Measurements from ENCODE around the gene NUMA1. TPM values are rescaled to one million over a fixed set of nuclear protein-coding genes. Genes with fewer than 3 reads are reported as not detected.
A peak's percentile ranks its signal among the peaks of the same experiment; 100 is the strongest.

NUMA1 gene
- total and polyA plus RNA-seq, 4 donors: 79.9 to 277 (median 164) TPM

- H3K4me1 ChIP-seq (ENCODE audit: control insufficient read depth in 5 of 5, insufficient read depth in 5 of 5, low read length in 5 of 5): peaks cover 0 to 2% (median 0%) of the 10 kb centered on the region in 5 donors
- peaks cover 23 to 96% (median 90%) of the 10 kb centered on the region in 4 donors for H3K36me3 ChIP-seq (ENCODE audit: control insufficient read depth in 4 of 4, insufficient read depth in 4 of 4, low read length in 4 of 4)
- no peaks in the 10 kb centered on the region for H3K9me3 ChIP-seq (ENCODE audit: control insufficient read depth in 4 of 4, insufficient read depth in 3 of 4, low read length in 3 of 4)
- H3K27ac ChIP-seq (ENCODE audit: low read depth in 1 of 2, low read length in 1 of 2): peak overlapping the region in 1 of 2 donors; percentile 77
- H3K9ac ChIP-seq (ENCODE audit: insufficient read depth in 1 of 2, low read length in 2 of 2): no peak overlapping the region
- no peak for TF ChIP-seq CTCF (IDR thresholded peaks at IDR 0.05; ENCODE audit: control extremely low read depth, extremely low read depth)
- 78 to 85% methylated on average over 37 to 38 of the region's 38 CpGs for WGBS, 2 donors
- no peaks in the 10 kb centered on the region for H3K27me3 ChIP-seq (ENCODE audit: control insufficient read depth in 3 of 3, insufficient read depth in 3 of 3, low read length in 2 of 3)
- no peak for ATAC-seq (ENCODE audit: insufficient read depth, low FRiP score)
- DNase-seq: no peak
- no peak overlapping the region for H3K4me3 ChIP-seq
Observed at GRCh38 chr11:72013765-72014711, 66.3 kb downstream of the NUMA1 start.

DNA sequence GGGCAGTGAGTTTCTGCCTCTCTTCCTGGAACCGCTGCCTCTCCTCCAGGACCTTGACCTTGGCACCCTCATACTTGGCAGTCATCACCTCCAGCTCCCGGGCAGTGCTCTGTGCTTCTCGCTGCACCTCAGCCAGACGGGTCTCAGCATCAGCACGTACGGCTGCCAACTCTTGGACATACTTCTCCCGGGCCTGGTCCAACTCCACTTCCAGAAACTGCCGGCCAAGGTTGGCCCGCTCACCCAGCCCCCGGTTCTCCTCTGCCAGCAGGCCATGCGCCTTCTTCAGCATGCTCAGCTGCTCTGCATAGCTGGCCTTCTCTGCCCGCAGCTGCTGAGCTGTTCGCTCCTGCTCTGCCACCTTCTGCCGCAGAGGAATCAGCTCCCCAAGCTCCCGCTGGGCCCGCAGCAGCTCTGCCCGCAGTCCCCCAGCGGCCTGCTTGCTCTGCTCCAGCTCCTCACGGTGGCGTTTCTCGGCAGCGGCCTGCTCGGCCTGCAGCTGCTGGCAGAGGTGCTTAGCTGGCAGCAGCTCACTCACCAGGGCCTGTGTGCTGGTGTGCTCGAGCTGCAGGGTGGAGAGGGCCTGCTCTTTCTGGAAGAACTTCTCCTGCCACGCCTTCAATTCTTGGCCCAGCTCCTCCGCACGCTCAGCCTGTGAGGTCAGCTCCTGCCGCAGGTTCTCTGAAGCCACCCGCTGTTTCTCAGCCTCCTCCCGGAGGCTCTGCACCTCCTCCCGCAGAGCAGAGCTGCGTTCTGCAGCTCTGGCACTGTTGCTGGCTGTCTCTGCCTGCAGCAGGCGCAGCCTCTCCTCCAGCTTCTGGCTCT lies 67.2 kb downstream of the NUMA1 start:
- no peak overlapping the region for H3K9ac ChIP-seq (ENCODE audit: insufficient read depth in 1 of 2, low read length in 2 of 2)
- 71 to 84% methylated on average over 33 of the region's 33 CpGs for WGBS, 2 donors
- no peak overlapping the region for H3K4me3 ChIP-seq
- peak overlapping the region in 1 of 2 donors; percentile 77 for H3K27ac ChIP-seq (ENCODE audit: low read depth in 1 of 2, low read length in 1 of 2)
- H3K9me3 ChIP-seq (ENCODE audit: control insufficient read depth in 4 of 4, insufficient read depth in 3 of 4, low read length in 3 of 4): no peaks in the 10 kb centered on the region
- peak; percentile 68 for ATAC-seq (ENCODE audit: insufficient read depth, low FRiP score)
- DNase-seq: peak in 1 of 3 donors; percentile 23
- H3K27me3 ChIP-seq (ENCODE audit: control insufficient read depth in 3 of 3, insufficient read depth in 3 of 3, low read length in 2 of 3): no peaks in the 10 kb centered on the region
- peaks cover 0 to 2% (median 0%) of the 10 kb centered on the region in 5 donors for H3K4me1 ChIP-seq (ENCODE audit: control insufficient read depth in 5 of 5, insufficient read depth in 5 of 5, low read length in 5 of 5)
- no peak for TF ChIP-seq CTCF (IDR thresholded peaks at IDR 0.05; ENCODE audit: control extremely low read depth, extremely low read depth)
- H3K36me3 ChIP-seq (ENCODE audit: control insufficient read depth in 4 of 4, insufficient read depth in 4 of 4, low read length in 4 of 4): peaks cover 20 to 95% (median 88%) of the 10 kb centered on the region in 4 donors

- Histone ChIP-seq H3K9me3 (ENCODE audit: control insufficient read depth in 4 of 4, insufficient read depth in 3 of 4, low read length in 3 of 4) (no peaks in the 10 kb centered on the region), H3K9ac (ENCODE audit: insufficient read depth in 1 of 2, low read length in 2 of 2) (no peak overlapping the region), H3K27ac (ENCODE audit: low read depth in 1 of 2, low read length in 1 of 2) (peak overlapping the region in 1 of 2 donors; percentile 59), H3K36me3 (ENCODE audit: control insufficient read depth in 4 of 4, insufficient read depth in 4 of 4, low read length in 4 of 4) (peaks cover 13 to 94% (median 87%) of the 10 kb centered on the region in 4 donors), H3K27me3 (ENCODE audit: control insufficient read depth in 3 of 3, insufficient read depth in 3 of 3, low read length in 2 of 3) (no peaks in the 10 kb centered on the region), H3K4me3 (no peak overlapping the region), H3K4me1 (ENCODE audit: control insufficient read depth in 5 of 5, insufficient read depth in 5 of 5, low read length in 5 of 5) (peaks cover 0 to 2% (median 0%) of the 10 kb centered on the region in 5 donors)
- ATAC-seq (ENCODE audit: insufficient read depth, low FRiP score): no peak
- 81 to 86% methylated on average over 5 of the region's 5 CpGs for WGBS, 2 donors
- TF ChIP-seq CTCF (IDR thresholded peaks at IDR 0.05; ENCODE audit: control extremely low read depth, extremely low read depth): no peak
- no peak for DNase-seq
Observed at GRCh38 chr11:72012091-72012630, 68.2 kb downstream of the NUMA1 start.
